ENCODE data around the gene CBR3. TPM values are rescaled to one million over a fixed set of nuclear protein-coding genes. Genes with fewer than 3 reads are reported as not detected.

The CBR3 gene
- total and polyA plus RNA-seq, 2 of the 13 experiments (the other 11 are each of a cell fraction or from before 2014, with no cell fraction given) = not detected

DNA sequence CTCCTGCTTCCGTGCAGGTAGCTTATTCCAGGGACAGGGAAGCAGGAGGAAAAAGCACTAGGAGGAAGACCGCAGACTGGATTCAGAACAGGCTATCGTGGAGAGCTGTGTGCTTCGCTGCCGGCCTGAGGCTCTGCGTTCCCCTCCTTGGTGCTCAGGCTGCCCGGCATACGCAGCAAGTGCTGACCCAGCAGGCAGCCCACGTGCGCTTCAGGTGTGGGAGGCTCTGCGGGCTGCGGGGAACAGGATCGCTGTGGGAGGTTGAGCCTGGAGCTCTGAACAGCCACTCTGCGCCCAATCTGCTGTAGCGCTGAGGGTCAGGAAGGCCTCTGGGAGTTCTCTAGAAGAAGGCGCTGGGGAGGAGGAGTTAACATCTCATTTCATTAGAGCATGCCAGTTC, 49.7 kb downstream of the CBR3 start (continued):
- TF ChIP-seq ZSCAN21 (CRISPR knock-in tag; IDR thresholded peaks at IDR 0.05; ENCODE audit: borderline replicate concordance) (no peak), ISX (CRISPR knock-in tag; conservative IDR thresholded peaks at IDR 0.05) (no peak), ZFP1 (CRISPR knock-in tag; IDR thresholded peaks at IDR 0.05) (no peak)

DNA sequence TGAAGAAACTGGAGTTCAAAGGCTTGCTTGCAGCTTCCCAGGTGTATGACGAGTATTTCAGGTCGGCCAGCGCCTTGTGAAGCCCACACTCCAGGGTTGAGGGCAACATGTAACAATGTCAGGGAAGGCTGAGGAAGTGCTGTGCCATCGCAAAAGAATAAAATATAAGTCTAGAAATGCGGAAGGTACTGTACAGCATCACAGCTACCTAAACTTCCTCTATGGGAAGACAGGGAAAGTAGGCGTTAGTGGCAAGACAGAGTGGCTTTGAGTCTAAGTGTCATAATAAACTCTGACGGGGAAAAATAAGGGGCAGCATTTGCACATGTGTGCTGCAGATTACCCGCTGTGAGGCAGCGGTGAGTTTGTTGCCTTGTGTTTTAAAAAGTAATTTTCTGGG, 50.6 kb downstream of the CBR3 start:
- H3K9ac ChIP-seq (ENCODE audit: insufficient read depth, low read depth, low read length) = no peak overlapping the region
- no peaks in the 10 kb centered on the region for H3K27me3 ChIP-seq (ENCODE audit: control insufficient read depth in 1 of 2, insufficient read depth in 2 of 2, low read length in 2 of 2)
- BruUV-seq (replicated peaks) = no TSS peak
- no peaks in the 10 kb centered on the region for H4K20me1 ChIP-seq (ENCODE audit: insufficient read depth, low read length)
- no peak for ATAC-seq
- no peak for DNase-seq (ENCODE audit: low spot score)
- in situ Hi-C loops (cut with HindIII; ENCODE audit: extremely low pct_ligation_motif_present, low pct_unique_long_range_greater_than_20kb) (no loop called here), intact Hi-C loops (cut with micrococcal nuclease; ENCODE audit: unreplicated experiment) (no loop called here)
- no peak overlapping the region for H3K27ac ChIP-seq (ENCODE audit: extremely low read length, insufficient read depth, low read length)
- no peaks in the 10 kb centered on the region; a peak in 2 of 5 replicates for H3K36me3 ChIP-seq (replicated peaks in 1 of 2; ENCODE audit: control insufficient read depth in 1 of 2, insufficient read depth in 2 of 2, low read length in 2 of 2)
- H3K4me3 ChIP-seq (replicated peaks in 1 of 3; ENCODE audit: insufficient read depth in 1 of 3, low read depth in 2 of 3, low read length in 3 of 3) = no peak overlapping the region
- no peaks in the 10 kb centered on the region for H3K9me3 ChIP-seq (ENCODE audit: low read length)
- no peak for FAIRE-seq
- no peak overlapping the region for H3K4me2 ChIP-seq (ENCODE audit: low read depth, low read length)
- ChIA-PET POLR2A (no interaction called here), CTCF (ENCODE audit: low intra/inter-chr PET ratio, low total read pairs) (no interaction called here)
- peaks cover 16% of the 10 kb centered on the region for H3K4me1 ChIP-seq (ENCODE audit: insufficient read depth, low read length)
- TF ChIP-seq ZNF335 (CRISPR knock-in tag; IDR thresholded peaks at IDR 0.05) = no peak
- TF ChIP-seq ZFP90 (CRISPR knock-in tag; IDR thresholded peaks at IDR 0.05; ENCODE audit: borderline replicate concordance) = no peak
- TF ChIP-seq HOXD1 (CRISPR knock-in tag; IDR thresholded peaks at IDR 0.05) = no peak
- no peak for TF ChIP-seq MYC (CRISPR knock-in tag; IDR thresholded peaks at IDR 0.05; ENCODE audit: borderline replicate concordance)
- TF ChIP-seq RORA (CRISPR knock-in tag; IDR thresholded peaks at IDR 0.05) = no peak
- TF ChIP-seq ATF7 (IDR thresholded peaks at IDR 0.05) = no peak
- TF ChIP-seq ATF7 (CRISPR knock-in tag; IDR thresholded peaks at IDR 0.05) = no peak
- no peak for TF ChIP-seq REL (CRISPR knock-in tag; conservative IDR thresholded peaks at IDR 0.05)
- no peak for TF ChIP-seq ZNF234 (CRISPR knock-in tag; conservative IDR thresholded peaks at IDR 0.05)
- TF ChIP-seq NRL (CRISPR knock-in tag; IDR thresholded peaks at IDR 0.05; ENCODE audit: borderline replicate concordance) = no peak
- TF ChIP-seq ZNF484 (CRISPR knock-in tag; IDR thresholded peaks at IDR 0.05; ENCODE audit: borderline replicate concordance, low read depth) = no peak
- TF ChIP-seq, protein P1, sequence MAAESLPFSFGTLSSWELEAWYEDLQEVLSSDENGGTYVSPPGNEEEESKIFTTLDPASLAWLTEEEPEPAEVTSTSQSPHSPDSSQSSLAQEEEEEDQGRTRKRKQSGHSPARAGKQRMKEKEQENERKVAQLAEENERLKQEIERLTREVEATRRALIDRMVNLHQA (CRISPR knock-in tag; IDR thresholded peaks at IDR 0.05) = no peak
- no peak for TF ChIP-seq CHD2 (IDR thresholded peaks at IDR 0.05; ENCODE audit: low read depth, low read length)
- no peak for TF ChIP-seq MAFK (conservative IDR thresholded peaks at IDR 0.05 in 1 of 2, IDR thresholded peaks at IDR 0.05 in 1 of 2; ENCODE audit: low read length in 2 of 2)
- no peak for TF ChIP-seq FOXJ3 (CRISPR knock-in tag; IDR thresholded peaks at IDR 0.05; ENCODE audit: borderline replicate concordance)
- TF ChIP-seq, protein P2, sequence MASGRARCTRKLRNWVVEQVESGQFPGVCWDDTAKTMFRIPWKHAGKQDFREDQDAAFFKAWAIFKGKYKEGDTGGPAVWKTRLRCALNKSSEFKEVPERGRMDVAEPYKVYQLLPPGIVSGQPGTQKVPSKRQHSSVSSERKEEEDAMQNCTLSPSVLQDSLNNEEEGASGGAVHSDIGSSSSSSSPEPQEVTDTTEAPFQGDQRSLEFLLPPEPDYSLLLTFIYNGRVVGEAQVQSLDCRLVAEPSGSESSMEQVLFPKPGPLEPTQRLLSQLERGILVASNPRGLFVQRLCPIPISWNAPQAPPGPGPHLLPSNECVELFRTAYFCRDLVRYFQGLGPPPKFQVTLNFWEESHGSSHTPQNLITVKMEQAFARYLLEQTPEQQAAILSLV (CRISPR knock-in tag; IDR thresholded peaks at IDR 0.05; ENCODE audit: borderline replicate concordance) = no peak
- TF ChIP-seq, protein P3, sequence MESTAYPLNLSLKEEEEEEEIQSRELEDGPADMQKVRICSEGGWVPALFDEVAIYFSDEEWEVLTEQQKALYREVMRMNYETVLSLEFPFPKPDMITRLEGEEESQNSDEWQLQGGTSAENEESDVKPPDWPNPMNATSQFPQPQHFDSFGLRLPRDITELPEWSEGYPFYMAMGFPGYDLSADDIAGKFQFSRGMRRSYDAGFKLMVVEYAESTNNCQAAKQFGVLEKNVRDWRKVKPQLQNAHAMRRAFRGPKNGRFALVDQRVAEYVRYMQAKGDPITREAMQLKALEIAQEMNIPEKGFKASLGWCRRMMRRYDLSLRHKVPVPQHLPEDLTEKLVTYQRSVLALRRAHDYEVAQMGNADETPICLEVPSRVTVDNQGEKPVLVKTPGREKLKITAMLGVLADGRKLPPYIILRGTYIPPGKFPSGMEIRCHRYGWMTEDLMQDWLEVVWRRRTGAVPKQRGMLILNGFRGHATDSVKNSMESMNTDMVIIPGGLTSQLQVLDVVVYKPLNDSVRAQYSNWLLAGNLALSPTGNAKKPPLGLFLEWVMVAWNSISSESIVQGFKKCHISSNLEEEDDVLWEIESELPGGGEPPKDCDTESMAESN (CRISPR knock-in tag; conservative IDR thresholded peaks at IDR 0.05) = no peak
- no peak for TF ChIP-seq BCL3 (CRISPR knock-in tag; IDR thresholded peaks at IDR 0.05)
- H3K79me2 ChIP-seq (ENCODE audit: insufficient read depth, low read length) = no peaks in the 10 kb centered on the region
- 97% methylated on average over 9 of the region's 9 CpGs for WGBS (ENCODE audit: low lambda C conversion rate)
- no peak overlapping the region for H2AFZ ChIP-seq (ENCODE audit: low read length)
